ENCODE results near the gene FRMD4B.
"Not testable (repeated sequence)": the region's sequence is repeated elsewhere in the genome, so short reads cannot be mapped to it uniquely, and the experiment has no call there.

The FRMD4B gene

GRCh38 chr3:69236812-69237707, 148.8 kb downstream of the FRMD4B start:
- FAIRE-seq = no peak

DNA sequence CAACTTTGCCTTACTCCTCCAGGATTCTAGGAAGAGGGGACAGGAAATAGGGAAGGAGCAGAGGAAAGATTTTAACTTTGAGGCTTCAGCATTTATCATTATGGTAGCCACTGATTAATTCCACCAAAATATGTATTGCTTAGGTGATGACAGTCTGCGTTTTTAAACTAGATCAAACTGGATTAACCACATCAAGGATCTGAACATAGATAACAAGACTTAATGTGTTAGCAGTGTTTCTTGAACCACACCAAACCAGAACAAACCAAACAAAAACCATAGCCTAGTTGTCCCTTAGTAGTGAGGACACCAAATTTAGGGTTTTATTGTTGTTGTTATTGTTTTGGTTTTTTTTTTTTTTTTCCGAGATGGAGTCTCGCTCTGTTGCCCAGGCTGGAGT, 150.0 kb downstream of the FRMD4B start:
- FAIRE-seq = no peak

DNA sequence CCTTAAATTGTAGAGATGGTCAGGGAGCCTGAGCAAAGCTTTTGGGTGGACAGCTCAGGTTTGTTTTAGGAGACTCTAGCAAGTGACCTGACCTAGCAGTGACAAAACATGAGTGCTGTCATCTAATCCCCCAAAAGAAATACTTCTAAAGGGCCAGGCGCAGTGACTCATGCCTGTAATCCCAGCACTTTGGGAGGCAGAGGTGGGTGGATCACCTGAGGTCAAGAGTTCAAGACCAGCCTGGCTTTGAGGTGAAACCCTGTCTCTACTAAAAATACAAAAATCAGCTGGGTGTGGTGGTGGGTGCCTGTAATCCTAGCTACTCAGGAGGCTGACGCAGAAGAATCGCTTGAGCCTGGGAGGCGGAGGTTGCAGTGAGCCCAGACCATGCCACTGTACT, 150.7 kb downstream of the FRMD4B start:
- not testable (repeated sequence) for FAIRE-seq

- no peak for FAIRE-seq
Observed at GRCh38 chr3:69232482-69232881, 153.4 kb downstream of the FRMD4B start.

DNA sequence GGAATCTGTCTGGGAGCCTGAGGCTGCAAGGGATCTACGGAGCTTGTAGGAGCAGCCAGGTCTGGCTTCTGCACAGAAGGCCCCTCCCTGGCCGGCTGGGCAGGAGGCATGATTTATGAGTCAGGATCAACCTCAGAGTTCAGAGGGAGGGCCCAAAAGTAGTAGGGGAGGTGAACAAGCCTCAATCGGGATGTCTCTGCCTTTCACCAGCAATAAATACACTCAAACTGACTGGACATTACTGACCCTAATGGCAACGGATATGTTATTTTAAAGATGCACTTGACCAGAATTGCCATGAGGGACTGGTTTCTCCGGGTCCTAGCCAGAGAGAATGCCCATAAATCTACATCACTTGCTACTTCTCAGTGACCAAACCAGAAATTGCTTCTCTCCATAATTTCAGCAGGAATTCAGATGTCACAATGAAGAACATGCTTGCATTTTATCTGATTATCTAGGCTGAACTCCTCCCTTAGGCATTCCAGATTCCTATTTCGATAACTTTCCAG, 153.9 kb downstream of the FRMD4B start:
- FAIRE-seq = no peak

DNA sequence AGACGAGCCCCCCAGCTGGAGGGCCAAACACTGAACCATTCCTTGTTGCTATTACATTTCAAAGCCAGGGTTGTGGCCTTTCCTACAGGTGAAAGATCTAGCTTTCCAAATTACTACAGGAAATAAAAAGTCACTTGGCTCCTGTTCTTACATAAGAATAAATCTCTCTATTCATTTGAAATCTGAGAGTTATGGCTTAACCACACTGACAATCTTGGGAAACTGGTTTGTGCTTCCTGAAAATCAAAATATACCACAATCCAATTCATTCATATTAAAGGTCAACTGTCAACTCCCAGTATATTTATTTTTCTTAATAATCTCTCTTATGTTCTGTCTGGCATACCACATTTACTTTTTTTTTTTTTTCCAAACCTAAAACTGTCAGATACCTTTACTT, 159.8 kb downstream of the FRMD4B start:
- peak; percentile 41 for FAIRE-seq

DNA sequence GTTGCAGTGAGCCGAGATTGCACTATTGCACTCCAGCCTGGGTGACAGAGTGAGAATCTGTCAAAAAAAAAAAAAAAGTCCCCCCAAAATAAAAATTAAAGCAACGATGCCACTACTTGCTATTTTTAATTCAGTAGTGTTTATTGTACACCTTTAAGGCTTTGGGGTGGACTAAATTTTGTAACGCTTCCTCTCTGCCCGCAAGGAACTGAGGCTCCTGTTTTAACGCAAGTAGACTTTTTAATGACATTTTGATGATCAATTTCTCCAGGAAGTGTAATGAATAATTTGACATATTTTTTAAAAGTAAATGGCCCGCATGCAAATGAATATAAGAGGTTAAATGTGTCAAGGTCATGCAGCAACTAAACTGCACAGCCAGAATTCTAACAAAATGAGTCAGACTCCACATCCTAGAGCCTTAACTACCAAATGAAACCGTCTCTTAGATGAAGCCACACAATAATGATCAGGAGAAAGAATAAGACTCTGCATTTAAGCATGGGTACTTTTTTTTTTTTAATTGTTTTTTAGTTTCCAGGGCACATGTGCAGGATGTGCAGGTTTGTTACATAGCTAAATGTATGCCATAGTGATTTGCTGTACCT, 166.7 kb downstream of the FRMD4B start:
- FAIRE-seq = no peak

DNA sequence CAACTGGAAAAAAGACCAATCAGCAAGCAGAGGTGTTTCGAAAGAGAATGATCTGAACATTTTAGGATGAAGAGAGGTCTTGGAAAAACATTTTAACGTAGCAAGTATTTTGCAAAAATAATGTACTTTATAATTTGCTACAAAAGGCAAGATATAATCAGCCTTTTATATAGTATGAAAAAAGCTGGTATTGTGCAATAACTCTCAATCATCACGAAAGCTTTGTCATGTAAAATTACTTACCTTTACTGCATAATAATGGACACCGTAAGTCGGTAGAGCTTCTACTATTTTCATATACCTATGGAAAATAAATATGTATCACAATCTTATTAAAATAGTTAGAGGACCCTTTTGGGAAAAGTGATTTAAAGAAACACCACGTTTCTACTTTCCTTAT, 167.8 kb downstream of the FRMD4B start:
- FAIRE-seq = no peak

DNA sequence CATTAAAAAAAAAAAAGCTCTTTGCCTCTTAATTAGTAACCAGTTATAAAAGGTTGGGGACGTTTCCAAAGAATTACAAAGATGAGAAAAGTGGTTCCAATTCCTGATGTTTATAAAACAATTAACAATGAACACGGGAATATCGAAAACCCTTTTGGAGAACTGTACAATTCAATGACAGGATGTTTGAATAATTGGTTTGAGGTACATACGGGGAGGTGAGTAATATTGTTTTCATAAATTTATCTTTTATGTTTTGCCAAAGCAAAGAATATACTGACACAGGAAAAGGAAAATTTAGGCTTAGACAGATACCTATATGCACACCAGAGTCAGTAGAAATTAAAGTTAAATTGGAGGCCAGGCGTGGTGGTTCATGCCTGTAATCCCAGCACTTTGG, 168.9 kb downstream of the FRMD4B start:
- no peak for FAIRE-seq

DNA sequence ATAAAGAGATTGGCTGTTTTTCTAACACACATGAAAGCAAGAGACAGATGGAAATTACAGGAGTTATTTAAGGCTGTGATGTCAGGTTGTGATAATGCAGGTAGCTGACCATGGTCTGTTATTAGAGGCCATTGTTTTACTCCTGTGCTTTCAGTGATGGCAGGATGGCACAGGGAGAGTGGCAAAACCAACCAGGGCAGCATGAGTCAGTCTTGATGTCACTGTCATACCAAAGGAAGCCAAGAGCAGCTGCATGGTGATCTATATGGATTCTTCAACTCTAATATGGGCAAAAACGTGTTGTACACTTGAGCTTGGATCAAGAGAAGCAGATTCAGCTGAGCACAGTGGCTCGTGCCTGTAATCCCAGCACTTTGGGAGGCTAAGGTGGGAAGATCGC, 171.6 kb downstream of the FRMD4B start:
- no peak for FAIRE-seq

GRCh38 chr3:69212411-69213160, 173.3 kb downstream of the FRMD4B start:
- peak; percentile 73 for FAIRE-seq

GRCh38 chr3:69210068-69210730, 175.7 kb downstream of the FRMD4B start:
- FAIRE-seq = no peak

GRCh38 chr3:69209413-69209812, 176.5 kb downstream of the FRMD4B start:
- no peak for FAIRE-seq

- FAIRE-seq = no peak
Observed at GRCh38 chr3:69207031-69207430, 178.9 kb downstream of the FRMD4B start.

- FAIRE-seq = no peak
Observed at GRCh38 chr3:69205385-69205784, 180.5 kb downstream of the FRMD4B start.

- no peak for FAIRE-seq
Observed at GRCh38 chr3:69204315-69204957, 181.5 kb downstream of the FRMD4B start.

DNA sequence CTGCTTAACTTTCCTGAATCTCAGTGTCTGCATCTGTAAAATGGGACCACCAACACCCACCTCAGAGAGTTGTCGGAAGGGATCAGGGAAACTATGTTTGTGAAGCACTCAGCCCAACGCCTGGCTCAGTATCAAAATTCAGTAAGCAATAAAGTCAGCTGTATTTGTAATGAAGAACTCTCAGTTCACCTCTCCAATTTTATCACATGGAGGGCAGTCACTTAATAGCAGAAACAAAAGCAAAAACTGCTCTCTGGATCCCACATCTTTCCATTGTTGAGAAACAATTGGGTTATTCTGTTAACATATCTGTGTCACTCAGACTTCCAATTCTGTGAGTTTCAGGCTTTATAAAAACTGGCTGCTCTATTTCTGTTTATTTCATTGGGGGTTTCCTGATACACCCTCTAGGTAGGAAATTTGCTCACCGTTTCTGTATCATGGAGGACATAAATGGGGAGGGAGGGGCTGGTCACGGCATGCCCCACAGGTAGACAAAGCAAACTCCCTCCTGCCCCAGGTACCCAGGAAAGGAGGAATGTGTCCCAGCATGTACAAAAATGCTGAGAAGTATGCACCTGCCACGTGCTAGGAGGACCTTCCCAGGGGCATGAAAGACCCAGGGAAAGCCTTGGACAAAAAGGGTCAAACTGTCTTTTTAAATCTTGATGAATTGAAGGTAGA, 182.1 kb downstream of the FRMD4B start:
- no peak for FAIRE-seq

- no peak for FAIRE-seq
Observed at GRCh38 chr3:69201658-69202057, 184.2 kb downstream of the FRMD4B start.

DNA sequence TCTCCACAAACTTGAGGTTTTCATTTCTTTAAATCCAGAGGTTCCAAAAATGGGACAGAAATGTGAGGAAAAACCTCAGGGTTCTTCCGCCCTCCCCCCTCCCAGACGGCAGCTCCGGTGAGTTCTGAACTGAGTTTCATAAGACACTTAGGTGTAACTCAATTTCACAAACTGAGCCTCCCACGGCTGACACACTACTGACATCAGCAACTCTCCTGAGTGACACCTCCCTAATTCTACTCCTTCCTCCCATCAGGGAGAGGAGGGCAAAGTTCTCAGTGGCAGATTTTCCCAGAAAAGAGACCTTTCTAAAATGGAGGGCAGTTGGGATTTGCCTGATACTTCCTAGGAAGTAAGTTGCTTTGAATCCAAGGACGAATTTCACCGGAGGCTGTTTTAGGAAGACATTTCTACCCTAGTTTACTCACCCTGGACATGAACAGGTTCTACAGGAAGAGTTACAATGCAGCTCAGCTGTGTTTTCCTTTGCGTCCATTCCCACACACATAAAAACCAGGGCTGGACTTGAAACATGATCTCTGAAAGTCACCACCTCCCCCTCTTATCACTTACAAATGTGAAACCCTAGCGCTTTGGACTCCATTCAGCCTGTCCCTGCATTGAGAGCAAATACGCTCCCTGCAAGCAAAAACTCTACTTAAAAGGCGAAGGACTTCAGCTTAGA, 185.4 kb downstream of the FRMD4B start:
- peak; percentile 24 for FAIRE-seq

- no peak for FAIRE-seq
Observed at GRCh38 chr3:69199942-69200341, 185.9 kb downstream of the FRMD4B start.

GRCh38 chr3:69197922-69198530, 187.9 kb downstream of the FRMD4B start:
- FAIRE-seq = no peak

Data from islet of Langerhans (tissue), 1 donor.